ENCODE results near the gene SPSB4.

Gene SPSB4

DNA sequence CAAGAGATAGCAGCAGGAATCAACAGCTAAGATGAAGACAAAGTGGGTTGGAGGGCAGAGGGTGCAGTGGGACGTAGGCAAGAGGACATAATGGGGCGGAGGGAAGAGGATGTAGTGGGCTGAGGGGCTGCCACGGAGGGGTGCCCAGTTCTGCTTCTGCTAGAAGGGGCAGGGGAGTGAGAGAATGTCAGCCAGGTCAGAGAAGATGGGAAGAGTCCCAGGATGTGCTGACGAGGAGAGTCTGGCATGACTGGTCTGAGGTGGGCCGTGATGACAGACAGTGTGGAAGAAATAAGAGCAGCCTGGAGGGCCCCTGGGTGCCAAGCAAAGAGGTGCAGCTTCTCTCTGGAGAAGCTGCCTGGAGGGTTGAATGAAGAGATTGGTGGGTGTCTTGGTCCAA, 4.0 kb downstream of the SPSB4 start:
- TF ChIP-seq, protein P1, sequence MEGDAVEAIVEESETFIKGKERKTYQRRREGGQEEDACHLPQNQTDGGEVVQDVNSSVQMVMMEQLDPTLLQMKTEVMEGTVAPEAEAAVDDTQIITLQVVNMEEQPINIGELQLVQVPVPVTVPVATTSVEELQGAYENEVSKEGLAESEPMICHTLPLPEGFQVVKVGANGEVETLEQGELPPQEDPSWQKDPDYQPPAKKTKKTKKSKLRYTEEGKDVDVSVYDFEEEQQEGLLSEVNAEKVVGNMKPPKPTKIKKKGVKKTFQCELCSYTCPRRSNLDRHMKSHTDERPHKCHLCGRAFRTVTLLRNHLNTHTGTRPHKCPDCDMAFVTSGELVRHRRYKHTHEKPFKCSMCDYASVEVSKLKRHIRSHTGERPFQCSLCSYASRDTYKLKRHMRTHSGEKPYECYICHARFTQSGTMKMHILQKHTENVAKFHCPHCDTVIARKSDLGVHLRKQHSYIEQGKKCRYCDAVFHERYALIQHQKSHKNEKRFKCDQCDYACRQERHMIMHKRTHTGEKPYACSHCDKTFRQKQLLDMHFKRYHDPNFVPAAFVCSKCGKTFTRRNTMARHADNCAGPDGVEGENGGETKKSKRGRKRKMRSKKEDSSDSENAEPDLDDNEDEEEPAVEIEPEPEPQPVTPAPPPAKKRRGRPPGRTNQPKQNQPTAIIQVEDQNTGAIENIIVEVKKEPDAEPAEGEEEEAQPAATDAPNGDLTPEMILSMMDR (IDR thresholded peaks at IDR 0.05; ENCODE audit: borderline replicate concordance, insufficient read depth, low read depth, low read length): no peak
- no peak overlapping the region for H3K4me3 ChIP-seq (ENCODE audit: low read depth, low read length)

DNA sequence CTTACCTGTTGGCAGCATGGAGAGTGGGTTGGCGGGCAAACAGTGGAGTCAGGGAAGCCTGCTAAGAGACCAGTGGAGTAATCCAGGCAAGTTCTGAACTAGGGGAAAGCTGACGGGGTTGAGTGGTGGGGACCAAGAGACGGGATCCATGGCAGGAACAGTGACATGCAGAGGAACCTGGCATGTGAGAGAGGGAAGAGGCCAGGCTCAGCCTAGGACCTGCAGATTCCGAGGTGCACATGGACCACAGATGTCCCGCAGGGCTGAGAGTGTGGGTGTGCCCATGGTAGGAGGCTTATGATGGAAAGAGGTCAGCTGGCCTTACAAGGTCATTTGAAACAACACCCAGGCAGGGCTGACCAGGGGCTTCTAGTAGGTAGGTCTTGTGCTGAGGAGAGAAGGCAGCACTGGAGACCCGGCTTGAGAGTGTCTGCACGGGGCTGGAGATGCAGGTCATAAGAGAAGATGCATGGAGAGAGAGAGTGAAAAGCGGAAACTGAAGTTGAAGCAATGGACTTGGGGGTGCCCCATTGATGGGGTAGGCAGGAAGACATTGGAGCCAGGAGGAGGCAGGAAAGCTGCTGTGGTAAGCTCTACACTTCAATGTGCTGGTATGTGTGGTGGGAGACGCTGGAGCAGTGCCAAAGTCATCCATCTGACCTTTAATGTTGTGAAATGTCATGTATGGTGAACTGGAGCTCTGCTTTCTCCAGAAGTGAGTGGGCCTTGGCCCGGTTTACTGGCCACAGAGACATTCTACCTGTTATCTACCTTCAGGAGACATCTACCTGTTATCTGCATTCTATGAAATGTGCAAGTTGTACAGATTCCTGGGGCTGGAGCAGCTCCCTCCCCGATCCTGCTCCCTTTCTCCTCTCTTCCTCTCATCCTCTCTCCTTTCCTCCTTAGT, 4.6 kb downstream of the SPSB4 start:
- TF ChIP-seq, protein P1 (IDR thresholded peaks at IDR 0.05; ENCODE audit: borderline replicate concordance, insufficient read depth, low read depth, low read length): no peak
- no peak overlapping the region for H3K4me3 ChIP-seq (ENCODE audit: low read depth, low read length)

DNA sequence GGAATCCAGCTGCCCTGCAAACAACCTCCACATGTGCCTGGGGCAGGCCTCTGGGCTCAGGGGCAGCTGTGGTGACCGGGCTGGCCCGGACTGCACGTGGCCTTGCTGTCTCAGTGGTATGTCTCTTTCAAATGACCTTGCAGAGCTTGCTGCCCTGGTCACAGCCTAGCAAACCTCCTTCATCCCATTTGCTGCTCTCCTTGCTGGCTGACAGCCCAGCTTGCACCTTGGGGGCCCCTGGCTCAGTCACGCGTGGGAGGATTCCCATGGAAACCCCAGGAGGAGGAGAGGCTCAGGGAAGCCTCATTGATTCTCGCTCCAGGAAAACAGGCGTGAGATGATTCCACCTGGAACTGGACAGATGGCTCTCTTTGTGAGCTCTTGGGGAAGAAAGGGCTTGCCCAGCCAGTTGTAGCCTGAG, 5.6 kb downstream of the SPSB4 start:
- TF ChIP-seq, protein P1 (IDR thresholded peaks at IDR 0.05; ENCODE audit: borderline replicate concordance, insufficient read depth, low read depth, low read length): no peak
- no peak overlapping the region for H3K4me3 ChIP-seq (ENCODE audit: low read depth, low read length)

DNA sequence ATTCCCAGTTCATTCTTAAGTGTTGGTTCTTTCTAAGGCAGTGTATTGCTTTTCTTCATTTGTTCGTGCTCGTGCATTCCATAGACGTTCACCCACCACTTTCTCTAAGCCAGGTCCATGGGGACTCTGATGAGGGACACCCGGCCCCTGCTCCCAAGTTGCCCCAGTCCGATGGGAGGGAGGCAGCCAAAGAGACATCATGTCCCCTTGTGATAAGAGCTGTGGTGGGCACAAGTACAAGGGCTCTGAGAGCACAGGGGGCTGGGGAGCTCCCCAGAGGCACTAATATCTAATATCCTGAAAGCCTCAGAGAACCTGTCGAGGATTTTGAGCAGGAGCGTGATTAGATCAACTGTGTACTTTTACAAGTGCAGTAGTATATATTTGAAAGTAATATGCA, 6.3 kb downstream of the SPSB4 start:
- TF ChIP-seq, protein P1 (IDR thresholded peaks at IDR 0.05; ENCODE audit: borderline replicate concordance, insufficient read depth, low read depth, low read length): no peak
- no peak overlapping the region for H3K4me3 ChIP-seq (ENCODE audit: low read depth, low read length)

DNA sequence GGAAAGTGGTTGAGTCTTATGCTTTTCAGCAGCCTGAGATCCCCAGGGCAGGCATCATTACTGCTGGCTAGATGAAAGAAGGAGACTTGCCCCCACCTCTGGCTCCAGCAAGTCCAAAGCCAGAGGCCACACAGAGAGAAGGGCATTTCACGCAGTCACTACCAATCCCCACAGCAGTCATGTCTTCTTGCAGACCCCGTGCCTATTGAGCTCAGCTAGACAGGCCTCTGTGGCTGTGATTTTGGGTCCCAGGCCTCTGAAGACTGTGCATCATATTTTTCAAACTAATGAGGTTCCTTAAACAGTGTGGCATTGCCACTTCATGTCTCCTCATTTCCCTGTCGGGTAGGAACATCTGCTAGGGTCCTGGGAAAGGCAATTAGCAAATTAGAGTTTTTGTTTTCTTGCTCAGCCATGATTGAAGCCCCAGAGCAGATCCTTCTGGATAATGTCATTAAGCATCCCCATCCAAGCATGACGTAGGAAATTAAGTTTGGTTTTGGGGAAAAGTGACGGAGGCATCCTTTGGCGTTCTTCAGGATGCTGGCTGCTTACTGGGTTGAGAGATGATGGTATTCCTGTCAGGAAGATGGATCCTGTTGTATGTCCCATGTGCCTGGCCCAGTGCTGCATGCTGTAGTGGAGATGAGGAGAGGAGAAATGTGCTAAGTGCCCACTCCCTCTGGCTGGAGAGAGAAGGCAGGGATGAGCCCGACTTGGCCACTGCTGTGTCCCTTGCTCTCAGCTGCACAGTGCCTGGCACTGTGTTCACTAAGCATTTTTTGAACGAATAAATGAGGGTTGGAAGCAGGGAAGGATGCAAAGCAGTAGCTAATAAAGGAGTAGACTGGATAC, 7.0 kb downstream of the SPSB4 start:
- no peak overlapping the region for H3K4me3 ChIP-seq (ENCODE audit: low read depth, low read length)
- TF ChIP-seq, protein P1 (IDR thresholded peaks at IDR 0.05; ENCODE audit: borderline replicate concordance, insufficient read depth, low read depth, low read length): no peak

DNA sequence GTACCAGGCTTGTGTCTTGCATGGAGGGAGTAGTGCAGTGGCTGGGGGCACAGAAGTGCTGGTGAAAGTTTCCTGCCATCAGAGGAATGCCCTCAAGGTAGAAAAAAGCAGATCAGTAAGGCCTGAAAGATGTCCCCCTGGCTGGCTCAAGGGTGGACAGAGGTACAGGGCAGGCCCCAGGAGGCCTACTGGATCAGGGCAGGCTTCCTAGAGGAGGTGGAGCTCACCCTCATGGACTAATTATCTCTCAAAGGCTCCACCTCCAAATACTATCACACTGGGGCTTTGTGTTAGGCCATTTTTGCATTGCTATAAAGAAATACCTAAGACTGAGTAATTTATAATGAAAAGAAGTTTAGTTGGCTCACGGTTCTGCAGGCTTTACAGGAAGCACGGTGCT, 7.8 kb downstream of the SPSB4 start:
- no peak overlapping the region for H3K4me3 ChIP-seq (ENCODE audit: low read depth, low read length)
- TF ChIP-seq, protein P1 (IDR thresholded peaks at IDR 0.05; ENCODE audit: borderline replicate concordance, insufficient read depth, low read depth, low read length): no peak

Data from GM12875 (cell line).